ENCODE results near the gene SH3TC2.

SH3TC2 gene

DNA sequence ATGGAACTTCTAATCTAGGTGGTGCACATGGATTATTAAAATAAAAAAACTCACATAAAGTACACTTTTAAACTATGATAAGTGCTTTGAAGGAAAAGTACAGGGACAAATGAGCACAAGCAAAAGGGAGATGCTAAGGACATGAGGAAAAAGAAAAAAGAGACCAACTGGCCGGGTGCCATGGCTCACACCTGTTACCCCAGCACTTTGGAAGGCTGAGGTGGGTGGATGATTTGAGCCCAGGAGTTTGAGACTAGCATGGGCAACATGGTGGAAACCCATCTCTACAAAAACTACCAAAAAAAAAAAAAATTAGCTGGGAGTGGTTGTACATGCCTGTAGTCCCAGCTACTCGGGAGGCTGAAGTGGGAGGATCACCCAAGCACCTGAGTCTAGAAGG lies 67.1 kb downstream of the SH3TC2 start:
- in situ Hi-C loops (cut with MboI; ENCODE audit: low sequenced_read_pairs): no loop called here

GRCh38 chr5:148993283-148993936 lies 69.5 kb downstream of the SH3TC2 start:
- Histone ChIP-seq H3K4me3 (no peak overlapping the region), H3K36me3 (replicated peaks) (no peaks in the 10 kb centered on the region), H3K4me1 (no peaks in the 10 kb centered on the region), H3K9me3 (no peaks in the 10 kb centered on the region), H3K27me3 (ENCODE audit: low read depth) (0 out of 2 replicates have a peak, but pooled peaks cover 3% of the 10 kb centered on the region)
- no peak for DNase-seq (ENCODE audit: low spot score in 2 of 2)
- in situ Hi-C loops (cut with MboI; ENCODE audit: low sequenced_read_pairs): no loop called here

More for the DNA sequence above, 67.1 kb downstream of the SH3TC2 start:
- Histone ChIP-seq H3K27me3 (ENCODE audit: low read depth) (0 out of 2 replicates have a peak, but pooled peaks cover 3% of the 10 kb centered on the region), H3K9me3 (no peaks in the 10 kb centered on the region), H3K4me3 (no peak overlapping the region), H3K4me1 (no peaks in the 10 kb centered on the region), H3K36me3 (replicated peaks) (no peaks in the 10 kb centered on the region)
- DNase-seq (ENCODE audit: low spot score in 2 of 2): no peak

DNA sequence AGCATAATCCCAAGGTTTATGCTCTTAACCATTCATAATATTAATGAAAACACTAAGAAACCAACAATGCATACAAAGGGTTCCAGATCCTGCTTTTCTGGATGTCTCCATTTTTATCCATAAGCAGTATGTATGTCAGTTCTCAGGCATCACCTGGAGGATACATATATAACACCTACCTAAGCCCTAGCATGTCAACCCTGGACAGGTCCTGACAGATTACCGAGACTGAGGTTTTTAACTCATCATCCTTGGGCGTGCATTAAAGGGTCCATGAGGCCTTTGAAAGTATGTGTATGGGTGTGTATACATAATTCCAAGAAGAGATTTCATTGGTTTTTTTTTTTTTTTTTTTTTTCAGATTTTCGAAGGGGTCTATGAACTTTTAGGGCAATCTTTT lies 70.6 kb downstream of the SH3TC2 start:
- in situ Hi-C loops (cut with MboI; ENCODE audit: low sequenced_read_pairs): no loop called here
- H3K9me3 ChIP-seq: no peaks in the 10 kb centered on the region
- no peak for DNase-seq (ENCODE audit: low spot score in 2 of 2)

GRCh38 chr5:148991566-148991965 lies 71.3 kb downstream of the SH3TC2 start:
- in situ Hi-C loops (cut with MboI; ENCODE audit: low sequenced_read_pairs): no loop called here
- no peak for DNase-seq (ENCODE audit: low spot score in 2 of 2)
- Histone ChIP-seq H3K4me3 (no peak overlapping the region), H3K9me3 (no peaks in the 10 kb centered on the region), H3K4me1 (no peaks in the 10 kb centered on the region), H3K27me3 (ENCODE audit: low read depth) (no peaks in the 10 kb centered on the region), H3K36me3 (replicated peaks) (no peaks in the 10 kb centered on the region)

More for the DNA sequence above, 70.6 kb downstream of the SH3TC2 start:
- Histone ChIP-seq H3K4me3 (no peak overlapping the region), H3K36me3 (replicated peaks) (no peaks in the 10 kb centered on the region), H3K4me1 (no peaks in the 10 kb centered on the region), H3K27me3 (ENCODE audit: low read depth) (0 out of 2 replicates have a peak, but pooled peaks cover under 1% of the 10 kb centered on the region)

DNA sequence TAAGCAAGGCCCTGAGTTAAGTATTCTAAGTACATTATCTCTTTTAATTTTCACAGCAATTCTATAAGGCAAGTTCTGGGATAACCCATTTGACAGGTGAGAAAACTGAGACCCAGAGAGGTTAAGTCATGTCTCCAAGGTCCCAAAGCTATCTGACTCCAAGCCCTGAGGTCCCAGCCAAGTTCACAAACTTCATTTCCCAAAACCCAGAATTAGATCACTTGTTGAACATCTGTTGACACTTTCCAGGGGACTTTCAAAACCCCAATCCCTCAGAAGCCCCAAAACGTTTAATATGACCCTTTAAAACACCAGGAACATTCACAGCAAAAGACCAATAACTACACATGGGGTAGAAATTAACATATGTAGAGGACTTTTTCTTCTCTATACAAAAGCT lies 72.0 kb downstream of the SH3TC2 start:
- Histone ChIP-seq H3K27me3 (ENCODE audit: low read depth) (no peaks in the 10 kb centered on the region; the same call in 1 of the 2 replicates), H3K4me1 (no peaks in the 10 kb centered on the region), H3K4me3 (no peak overlapping the region), H3K9me3 (no peaks in the 10 kb centered on the region), H3K36me3 (replicated peaks) (no peaks in the 10 kb centered on the region)
- no peak for DNase-seq (ENCODE audit: low spot score in 2 of 2)
- in situ Hi-C loops (cut with MboI; ENCODE audit: low sequenced_read_pairs): no loop called here

- no peak for DNase-seq (ENCODE audit: low spot score in 2 of 2)
- Histone ChIP-seq H3K27me3 (ENCODE audit: low read depth) (no peaks in the 10 kb centered on the region; the same call in 1 of the 2 replicates), H3K36me3 (replicated peaks) (no peaks in the 10 kb centered on the region), H3K9me3 (no peaks in the 10 kb centered on the region), H3K4me1 (no peaks in the 10 kb centered on the region), H3K4me3 (no peak overlapping the region)
- in situ Hi-C loops (cut with MboI; ENCODE audit: low sequenced_read_pairs): no loop called here
Measured at GRCh38 chr5:148989567-148989966, 73.3 kb downstream of the SH3TC2 start.

DNA sequence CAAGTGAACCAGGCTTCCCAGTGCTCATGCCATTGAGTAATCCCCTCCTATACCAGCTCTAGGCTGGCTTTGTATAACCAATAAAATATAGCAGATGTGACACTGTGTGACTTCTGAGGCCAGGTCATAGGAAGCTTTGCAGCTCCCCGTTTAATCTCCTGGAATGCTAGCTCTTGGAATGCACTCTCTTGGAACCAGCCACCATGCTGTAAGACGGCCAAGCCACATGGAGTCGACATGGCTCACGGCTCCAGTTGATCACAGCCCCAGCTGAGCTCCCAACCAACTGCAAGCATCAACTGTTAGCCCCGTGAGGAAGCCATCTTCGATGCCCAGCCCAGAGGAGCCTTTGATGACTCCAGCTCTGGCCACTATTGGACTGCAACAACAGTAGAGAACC lies 74.5 kb downstream of the SH3TC2 start:
- Histone ChIP-seq H3K9me3 (no peaks in the 10 kb centered on the region), H3K27me3 (ENCODE audit: low read depth) (no peaks in the 10 kb centered on the region; the same call in none of the 2 replicates), H3K4me1 (no peaks in the 10 kb centered on the region), H3K4me3 (no peak overlapping the region), H3K36me3 (replicated peaks) (no peaks in the 10 kb centered on the region)
- no peak for DNase-seq (ENCODE audit: low spot score in 2 of 2)
- in situ Hi-C loops (cut with MboI; ENCODE audit: low sequenced_read_pairs): no loop called here

- DNase-seq (ENCODE audit: low spot score in 2 of 2): no peak
- Histone ChIP-seq H3K4me1 (no peaks in the 10 kb centered on the region), H3K36me3 (replicated peaks) (no peaks in the 10 kb centered on the region), H3K27me3 (ENCODE audit: low read depth) (no peaks in the 10 kb centered on the region; the same call in none of the 2 replicates), H3K9me3 (no peaks in the 10 kb centered on the region), H3K4me3 (no peak overlapping the region)
- in situ Hi-C loops (cut with MboI; ENCODE audit: low sequenced_read_pairs): no loop called here
Measured at GRCh38 chr5:148986636-148987035, 76.2 kb downstream of the SH3TC2 start.

DNA sequence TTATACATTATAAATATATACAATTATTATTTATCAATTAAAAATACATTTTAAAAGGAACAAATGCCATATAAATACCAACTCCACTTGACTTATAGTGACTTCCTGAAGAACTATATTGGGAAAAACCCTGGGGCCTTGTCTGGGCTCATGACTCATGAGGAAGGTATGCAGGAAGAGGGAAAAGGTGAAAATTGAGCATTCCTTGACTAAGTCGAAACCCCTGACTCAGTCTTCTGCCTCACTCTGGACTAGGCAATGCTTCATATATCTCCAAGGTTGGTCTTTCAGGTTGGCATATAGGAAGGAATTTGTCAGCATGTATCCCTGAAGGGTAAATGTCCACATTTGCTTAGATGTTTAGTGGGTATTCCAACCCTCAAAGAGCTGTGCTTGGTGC lies 78.5 kb downstream of the SH3TC2 start:
- in situ Hi-C loops (cut with MboI; ENCODE audit: low sequenced_read_pairs): no loop called here
- Histone ChIP-seq H3K36me3 (replicated peaks) (no peaks in the 10 kb centered on the region), H3K9me3 (no peaks in the 10 kb centered on the region), H3K4me3 (no peak overlapping the region), H3K27me3 (ENCODE audit: low read depth) (no peaks in the 10 kb centered on the region; the same call in none of the 2 replicates), H3K4me1 (no peaks in the 10 kb centered on the region)
- DNase-seq (ENCODE audit: low spot score in 2 of 2): no peak

- DNase-seq (ENCODE audit: low spot score in 2 of 2): no peak
- no peaks in the 10 kb centered on the region for H3K4me1 ChIP-seq
- no peaks in the 10 kb centered on the region; the same call in none of the 2 replicates for H3K27me3 ChIP-seq (ENCODE audit: low read depth)
- no peak overlapping the region for H3K4me3 ChIP-seq
- in situ Hi-C loops (cut with MboI; ENCODE audit: low sequenced_read_pairs): no loop called here
- no peaks in the 10 kb centered on the region for H3K9me3 ChIP-seq
- H3K36me3 ChIP-seq (replicated peaks): no peaks in the 10 kb centered on the region
Measured at GRCh38 chr5:148981353-148981752, 81.5 kb downstream of the SH3TC2 start.

DNA sequence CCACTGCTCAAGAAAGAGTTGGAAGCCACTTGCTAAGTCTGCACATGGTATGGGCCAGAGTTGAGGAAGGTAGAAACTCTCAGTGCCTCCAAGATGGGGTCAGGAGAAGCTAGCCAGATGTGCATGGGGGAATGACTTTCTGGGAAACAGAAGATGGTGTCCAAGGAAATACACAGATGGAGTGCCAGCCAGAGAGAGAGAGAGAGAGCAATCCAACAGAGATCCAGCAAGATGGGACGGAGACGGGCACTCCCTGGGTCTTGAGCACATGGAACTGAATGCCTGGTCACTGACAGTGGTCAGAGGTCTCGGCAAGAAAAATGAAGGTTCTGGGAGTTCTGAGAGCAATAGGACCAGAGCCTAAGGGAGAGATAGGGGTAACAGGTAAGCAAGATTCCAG lies 82.1 kb downstream of the SH3TC2 start:
- no peak overlapping the region for H3K4me3 ChIP-seq
- DNase-seq (ENCODE audit: low spot score in 2 of 2): no peak
- H3K9me3 ChIP-seq: no peaks in the 10 kb centered on the region
- in situ Hi-C loops (cut with MboI; ENCODE audit: low sequenced_read_pairs): no loop called here
- H3K4me1 ChIP-seq: no peaks in the 10 kb centered on the region
- no peaks in the 10 kb centered on the region for H3K36me3 ChIP-seq (replicated peaks)
- H3K27me3 ChIP-seq (ENCODE audit: low read depth): no peaks in the 10 kb centered on the region; the same call in 1 of the 2 replicates

GRCh38 chr5:148979083-148979723 lies 83.7 kb downstream of the SH3TC2 start:
- H3K36me3 ChIP-seq (replicated peaks): no peaks in the 10 kb centered on the region
- H3K4me1 ChIP-seq: no peaks in the 10 kb centered on the region
- no peak overlapping the region for H3K4me3 ChIP-seq
- in situ Hi-C loops (cut with MboI; ENCODE audit: low sequenced_read_pairs): no loop called here
- H3K27me3 ChIP-seq (ENCODE audit: low read depth): no peaks in the 10 kb centered on the region; the same call in 1 of the 2 replicates
- DNase-seq (ENCODE audit: low spot score in 2 of 2): no peak
- H3K9me3 ChIP-seq: no peaks in the 10 kb centered on the region

- H3K27me3 ChIP-seq (ENCODE audit: low read depth): no peaks in the 10 kb centered on the region
- no peaks in the 10 kb centered on the region for H3K36me3 ChIP-seq (replicated peaks)
- no peak overlapping the region for H3K4me3 ChIP-seq
- in situ Hi-C loops (cut with MboI; ENCODE audit: low sequenced_read_pairs): no loop called here
- no peaks in the 10 kb centered on the region for H3K9me3 ChIP-seq
- no peaks in the 10 kb centered on the region for H3K4me1 ChIP-seq
- no peak for DNase-seq (ENCODE audit: low spot score in 2 of 2)
Measured at GRCh38 chr5:148978370-148979082, 84.3 kb downstream of the SH3TC2 start.
